ENCODE data around the gene PRLR. TPM values are rescaled to one million over a fixed set of nuclear protein-coding genes. Genes with fewer than 3 reads are reported as not detected.

PRLR gene
- total RNA-seq, 1 donor from 2014 or later, result 1.6 TPM

GRCh38 chr5:35095366-35095765 lies 134.9 kb downstream of the PRLR start:
- Histone ChIP-seq H3K4me1 (no peaks in the 10 kb centered on the region), H3K27ac (no peak overlapping the region), H3K9me3 (no peaks in the 10 kb centered on the region), H3K36me3 (no peaks in the 10 kb centered on the region), H3K27me3 (no peaks in the 10 kb centered on the region), H3K4me3 (no peak overlapping the region)
- no peak for TF ChIP-seq CTCF (IDR thresholded peaks at IDR 0.05)
- no peak for DNase-seq
- intact Hi-C loops (cut with DNase I), result no loop called here
- no peak for ATAC-seq

DNA sequence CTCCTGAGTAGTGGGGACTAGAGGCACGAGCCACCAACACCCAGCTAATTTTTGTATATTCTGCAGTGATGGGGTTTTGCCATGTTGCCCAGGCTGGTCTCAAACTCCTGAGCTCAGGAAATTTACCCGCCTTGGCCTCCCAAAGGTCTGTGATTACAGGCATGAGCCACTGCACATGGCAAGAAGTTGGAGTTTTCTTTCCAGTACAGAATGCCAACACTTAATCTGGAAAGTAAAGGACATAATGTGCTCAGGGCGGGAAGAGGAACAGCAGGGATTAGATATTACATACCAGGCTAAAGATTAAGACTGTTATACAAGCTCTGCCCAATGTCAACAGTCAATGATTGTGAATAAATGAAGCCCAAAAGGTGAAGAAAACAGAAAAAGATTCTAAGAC lies 135.3 kb downstream of the PRLR start:
- Histone ChIP-seq H3K4me1 (no peaks in the 10 kb centered on the region), H3K9me3 (no peaks in the 10 kb centered on the region), H3K27ac (no peak overlapping the region), H3K27me3 (no peaks in the 10 kb centered on the region), H3K36me3 (no peaks in the 10 kb centered on the region), H3K4me3 (no peak overlapping the region)
- DNase-seq (no peak), ATAC-seq (no peak)
- intact Hi-C loops (cut with DNase I), result no loop called here
- no peak for TF ChIP-seq CTCF (IDR thresholded peaks at IDR 0.05)

GRCh38 chr5:35092703-35093102 lies 137.6 kb downstream of the PRLR start:
- H3K27me3 ChIP-seq, result no peaks in the 10 kb centered on the region
- DNase-seq (no peak), ATAC-seq (no peak)
- intact Hi-C loops (cut with DNase I), result no loop called here
- no peak overlapping the region for H3K27ac ChIP-seq
- no peaks in the 10 kb centered on the region for H3K4me1 ChIP-seq
- TF ChIP-seq CTCF (IDR thresholded peaks at IDR 0.05), result no peak
- H3K9me3 ChIP-seq, result no peaks in the 10 kb centered on the region
- no peaks in the 10 kb centered on the region for H3K36me3 ChIP-seq
- no peak overlapping the region for H3K4me3 ChIP-seq

DNA sequence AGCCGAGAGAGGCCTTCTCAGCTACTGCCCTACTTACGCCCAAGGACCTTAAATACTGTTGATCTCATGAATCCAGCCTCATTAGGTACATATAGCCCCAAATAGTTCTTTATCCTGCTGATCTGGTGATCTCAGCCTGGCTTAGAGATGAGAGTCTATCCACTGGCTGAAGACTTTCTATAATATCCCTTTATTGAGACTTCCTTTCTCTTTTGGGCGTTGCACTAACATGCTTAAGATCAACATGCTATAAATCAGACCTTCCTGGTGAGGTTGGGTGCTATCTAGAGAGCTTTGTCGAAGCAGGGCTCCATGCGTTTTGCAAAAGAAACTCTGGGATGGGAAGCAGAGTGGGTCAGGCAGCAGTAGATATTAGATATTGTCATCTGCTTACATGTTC lies 138.6 kb downstream of the PRLR start:
- Histone ChIP-seq H3K27me3 (no peaks in the 10 kb centered on the region), H3K9me3 (no peaks in the 10 kb centered on the region), H3K4me1 (no peaks in the 10 kb centered on the region), H3K4me3 (no peak overlapping the region), H3K27ac (no peak overlapping the region), H3K36me3 (no peaks in the 10 kb centered on the region)
- intact Hi-C loops (cut with DNase I), result no loop called here
- no peak for TF ChIP-seq CTCF (IDR thresholded peaks at IDR 0.05)
- no peak for DNase-seq
- no peak for ATAC-seq

GRCh38 chr5:35089334-35090314 lies 140.7 kb downstream of the PRLR start:
- H3K27ac ChIP-seq, result no peak overlapping the region
- H3K4me3 ChIP-seq, result no peak overlapping the region
- no peaks in the 10 kb centered on the region for H3K9me3 ChIP-seq
- DNase-seq (no peak), ATAC-seq (peak; percentile 85)
- no peaks in the 10 kb centered on the region for H3K4me1 ChIP-seq
- no peaks in the 10 kb centered on the region for H3K27me3 ChIP-seq
- no peaks in the 10 kb centered on the region for H3K36me3 ChIP-seq
- intact Hi-C loops (cut with DNase I), result loop anchor here (10.0 kb wide), 1 partner anchor 835 kb away; no protein-coding TSS in a partner anchor
- TF ChIP-seq CTCF (IDR thresholded peaks at IDR 0.05), result peak; percentile 80
